IPS-15b (cell line): ENCODE results near the gene HCAR1.
"Not testable (repeated sequence)": the region's sequence is repeated elsewhere in the genome, so short reads cannot be mapped to it uniquely, and the experiment has no call there.

Source experiments
- H3K27me3 ChIP-seq: one replicate; pipeline ENCODE4 v1.6.1; 2013; ENCODE audit warnings: low read length; ENCODE audit not compliant: control insufficient read depth, insufficient read depth
- H3K36me3 ChIP-seq: one replicate; pipeline ENCODE4 v1.6.1; 2013; ENCODE audit warnings: low read length; ENCODE audit not compliant: control insufficient read depth, insufficient read depth
- H3K4me1 ChIP-seq: one replicate; pipeline ENCODE4 v1.6.1; 2013; ENCODE audit warnings: mild to moderate bottlenecking, low read length; ENCODE audit not compliant: control insufficient read depth, insufficient read depth
- H3K4me3 ChIP-seq: one replicate; pipeline ENCODE4 v1.5.1; 2013; ENCODE audit warnings: low read depth, low read length
- H3K9ac ChIP-seq: one replicate; pipeline ENCODE4 v1.6.1; 2013; ENCODE audit warnings: low read depth, mild to moderate bottlenecking, low read length
- H3K9me3 ChIP-seq: one replicate; pipeline ENCODE4 v1.6.1; 2013; ENCODE audit warnings: mild to moderate bottlenecking, low read length; ENCODE audit not compliant: control insufficient read depth, insufficient read depth

The HCAR1 gene

DNA sequence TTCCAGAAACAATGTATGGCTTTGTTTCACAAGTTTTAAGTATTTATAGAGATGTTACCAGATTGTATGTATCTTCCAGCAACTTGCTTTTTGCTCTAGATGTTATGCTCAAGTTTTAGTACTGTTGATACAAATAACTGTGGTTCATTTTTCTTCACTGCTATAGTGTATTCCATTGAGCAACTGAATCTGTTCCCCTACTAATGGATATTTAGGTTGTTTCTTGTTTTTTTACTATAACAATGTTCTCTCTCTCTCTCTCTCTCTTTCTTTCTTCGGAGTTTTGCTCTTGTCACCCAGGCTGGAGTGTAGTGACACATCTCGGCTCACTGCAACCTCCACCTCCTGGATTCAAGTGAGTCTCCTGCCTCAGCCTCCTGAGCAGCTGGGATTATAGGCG is 44.1 kb downstream of the HCAR1 start:
- Histone ChIP-seq H3K4me1 (no peaks in the 10 kb centered on the region), H3K36me3 (no peaks in the 10 kb centered on the region), H3K27me3 (no peaks in the 10 kb centered on the region), H3K4me3 (no peak overlapping the region), H3K9ac (no peak overlapping the region), H3K9me3 (no peaks in the 10 kb centered on the region)

DNA sequence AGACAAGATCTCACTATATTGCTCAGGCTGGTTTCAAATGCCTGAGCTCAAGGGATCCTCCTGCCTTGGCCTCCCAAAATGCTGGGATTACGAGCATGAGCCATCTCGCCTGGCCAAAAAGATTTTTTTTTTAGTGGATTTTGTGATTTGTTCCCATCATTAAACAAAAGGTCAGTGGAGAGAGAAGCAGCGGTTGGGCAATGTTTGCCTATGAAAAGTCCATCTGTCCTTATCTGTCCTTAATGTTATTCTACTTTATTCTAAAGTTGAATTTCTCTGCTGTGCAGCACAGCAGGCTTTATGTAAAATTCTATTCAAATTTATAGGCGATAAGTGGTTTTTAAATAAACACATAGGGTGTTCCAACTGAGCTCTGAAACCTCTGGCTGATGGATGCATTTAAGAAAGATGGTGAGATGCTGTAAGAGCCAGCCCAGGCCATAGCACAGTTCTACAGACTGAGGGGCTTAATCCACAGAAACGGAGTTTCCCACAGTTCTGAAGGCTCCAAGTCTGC is 46.3 kb downstream of the HCAR1 start:
- H3K27me3 ChIP-seq: no peaks in the 10 kb centered on the region
- H3K36me3 ChIP-seq: no peaks in the 10 kb centered on the region
- H3K9me3 ChIP-seq: no peaks in the 10 kb centered on the region
- no peak overlapping the region for H3K9ac ChIP-seq
- no peaks in the 10 kb centered on the region for H3K4me1 ChIP-seq
- no peak overlapping the region for H3K4me3 ChIP-seq

DNA sequence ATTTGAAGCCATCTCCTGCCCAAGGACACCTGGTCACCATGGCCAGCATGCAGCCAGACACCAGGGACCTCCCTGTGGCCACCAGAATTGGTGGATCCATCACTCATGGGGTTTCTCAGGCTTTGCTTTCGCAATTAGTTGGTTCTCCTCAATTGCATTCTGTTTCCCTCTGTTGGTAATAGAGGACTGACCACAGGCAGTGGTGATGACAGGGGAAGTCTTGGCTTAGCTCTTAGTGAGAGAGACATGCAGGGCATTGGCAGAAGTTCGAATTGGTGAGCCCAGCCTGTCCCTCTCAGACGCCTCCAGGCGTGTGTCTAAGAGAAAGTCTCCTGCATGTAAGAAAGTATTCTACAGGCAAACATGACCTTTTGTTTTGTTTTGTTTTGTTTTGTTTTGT is 48.8 kb downstream of the HCAR1 start:
- Histone ChIP-seq H3K4me3 (no peak overlapping the region), H3K4me1 (no peaks in the 10 kb centered on the region), H3K9me3 (no peaks in the 10 kb centered on the region), H3K9ac (no peak overlapping the region), H3K36me3 (no peaks in the 10 kb centered on the region), H3K27me3 (no peaks in the 10 kb centered on the region)

DNA sequence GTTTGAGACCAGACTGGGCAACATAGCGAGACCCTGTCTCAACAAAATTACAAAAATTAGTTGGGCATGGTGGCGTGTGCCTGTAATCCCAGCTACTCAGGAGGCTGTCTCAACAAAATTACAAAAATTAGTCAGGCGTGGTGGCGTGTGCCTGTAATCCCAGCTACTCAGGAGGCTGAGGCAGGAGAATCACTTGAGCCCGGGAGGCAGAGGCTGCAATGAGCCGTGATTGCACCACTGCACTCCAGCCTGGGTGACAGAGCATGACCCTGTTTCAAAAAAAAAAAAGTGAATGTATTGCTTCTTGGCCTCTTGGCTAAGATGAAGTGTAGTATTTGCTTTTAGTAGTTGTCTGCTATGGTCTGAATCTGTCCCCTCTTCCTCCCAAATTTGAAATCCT is 49.7 kb downstream of the HCAR1 start:
- not testable (repeated sequence) for H3K9me3 ChIP-seq, H3K27me3 ChIP-seq, H3K4me1 ChIP-seq, H3K4me3 ChIP-seq, H3K36me3 ChIP-seq, H3K9ac ChIP-seq

DNA sequence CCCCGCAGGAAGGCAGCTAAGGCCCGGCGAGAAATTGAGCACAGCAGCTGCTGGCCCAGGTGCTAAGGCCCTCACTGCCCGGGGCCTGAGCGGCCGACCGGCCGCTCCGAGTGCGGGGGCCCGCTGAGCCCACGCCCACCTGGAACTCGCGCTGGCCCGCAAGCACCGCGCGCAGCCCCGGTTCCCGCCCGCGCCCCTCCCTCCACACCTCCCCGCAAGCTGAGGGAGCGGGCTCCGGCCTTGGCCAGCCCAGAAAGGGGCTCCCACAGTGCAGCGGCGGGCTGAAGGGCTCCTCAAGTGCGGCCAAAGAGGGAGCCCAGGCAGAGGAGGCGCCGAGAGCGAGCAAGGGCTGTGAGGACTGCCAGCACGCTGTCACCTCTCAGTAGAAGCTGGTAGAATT is 53.9 kb downstream of the HCAR1 start:
- H3K9ac ChIP-seq, H3K4me3 ChIP-seq, H3K4me1 ChIP-seq: not testable (repeated sequence)

More for the DNA sequence above, 53.9 kb downstream of the HCAR1 start:
- not testable (repeated sequence) for H3K36me3 ChIP-seq, H3K9me3 ChIP-seq, H3K27me3 ChIP-seq
